Neural cell (in vitro differentiated cells): Measurements from ENCODE around the gene TSEN34. TPM values are rescaled to one million over a fixed set of nuclear protein-coding genes. Genes with fewer than 3 reads are reported as not detected.

ENCODE experiments used
- H2AFZ ChIP-seq: fragments of 200-600, 300-800 bp; sonication (generic), shearing (Covaris generic); 2 replicates; pipeline ENCODE4 v1.6.0; 2014; ENCODE audit warnings: low read depth, mild to moderate bottlenecking, antibody characterized with exemption, low read length, moderate library complexity
- H3F3A ChIP-seq: fragments of 200-600 bp; shearing (Covaris generic); 2 replicates; pipeline ENCODE4 v1.6.1; 2016; ENCODE audit warnings: mild to moderate bottlenecking, moderate library complexity, mixed read lengths, antibody characterized with exemption, low read length; ENCODE audit not compliant: insufficient read depth, poor library complexity, severe bottlenecking
- H3K27ac ChIP-seq: fragments of 200-600, 300-800 bp; sonication (generic), shearing (Covaris generic); 2 replicates; pipeline ENCODE4 v1.5.1; 2014; ENCODE audit warnings: mild to moderate bottlenecking, low read length, moderate library complexity
- H3K27me3 ChIP-seq: fragments of 300-800, 200-600 bp; sonication (generic), shearing (Covaris generic); 2 replicates; pipeline ENCODE4 v1.6.0; 2014; ENCODE audit warnings: mild to moderate bottlenecking, low read depth, low read length, moderate library complexity; ENCODE audit not compliant: insufficient read depth
- H3K36me3 ChIP-seq: fragments of 300-800, 200-600 bp; sonication (generic), shearing (Covaris generic); 2 replicates; pipeline ENCODE4 v1.5.1; 2014; ENCODE audit warnings: mild to moderate bottlenecking, antibody characterized with exemption, low read length, moderate library complexity; ENCODE audit not compliant: insufficient read depth
- H3K4me2 ChIP-seq: fragments of 300-800, 200-600 bp; sonication (generic), shearing (Covaris generic); 2 replicates; pipeline ENCODE4 v1.6.0; 2014; ENCODE audit warnings: mild to moderate bottlenecking, low read length
- H3K4me3 ChIP-seq: fragments of 300-800, 200-600 bp; sonication (generic), shearing (Covaris generic); 2 replicates; pipeline ENCODE4 v1.5.1; 2014; ENCODE audit warnings: mild to moderate bottlenecking, low read length, moderate library complexity
- H3K79me2 ChIP-seq: fragments of 200-600 bp; shearing (Covaris generic); replicated peaks from 2 replicates; pipeline ENCODE4 v1.6.0; 2014; ENCODE audit warnings: mild to moderate bottlenecking, low read length, moderate library complexity; ENCODE audit not compliant: insufficient read depth
- H3K9ac ChIP-seq: fragments of 300-800, 200-600 bp; sonication (generic), shearing (Covaris generic); 2 replicates; pipeline ENCODE4 v1.6.1; 2016; ENCODE audit warnings: mild to moderate bottlenecking, low read length, mixed read lengths
- H3K9me2 ChIP-seq: fragments of 200-600 bp; shearing (Covaris generic); 2 replicates; pipeline ENCODE4 v1.6.1; 2016; ENCODE audit warnings: mild to moderate bottlenecking, low read length, mixed read lengths; ENCODE audit not compliant: insufficient read depth
- H3K9me3 ChIP-seq: fragments of 200-600, 300-800 bp; sonication (generic), shearing (Covaris generic); 2 replicates; pipeline ENCODE4 v1.6.1; 2016; ENCODE audit warnings: mild to moderate bottlenecking, mixed run types, low read length, moderate library complexity, mixed read lengths
- H4K20me1 ChIP-seq: fragments of 200-600 bp; shearing (Covaris generic); 2 replicates; pipeline ENCODE4 v1.6.1; 2016; ENCODE audit warnings: mild to moderate bottlenecking, mixed run types; ENCODE audit not compliant: insufficient read depth
- EP300 ChIP-seq: fragments of 450-650 bp; conservative IDR thresholded peaks from 2 replicates; pipeline ENCODE4 v1.6.1; 2014; ENCODE audit warnings: antibody characterized with exemption, mild to moderate bottlenecking, moderate library complexity; ENCODE audit not compliant: poor library complexity, severe bottlenecking
- EZH2 ChIP-seq: fragments of 200-600, 300-800 bp; shearing (Covaris generic), sonication (generic); IDR thresholded peaks from 2 replicates; pipeline ENCODE4 v1.6.1; 2014; ENCODE audit warnings: antibody characterized with exemption, low read length, borderline replicate concordance, mild to moderate bottlenecking; ENCODE audit not compliant: insufficient read depth, poor library complexity, severe bottlenecking
- MXI1 ChIP-seq: fragments of 450-650 bp; conservative IDR thresholded peaks from 2 replicates; pipeline ENCODE4 v1.6.1; 2014; ENCODE audit warnings: antibody characterized with exemption, mild to moderate bottlenecking; ENCODE audit not compliant: poor library complexity, severe bottlenecking
- POLR2AphosphoS5 ChIP-seq: IDR thresholded peaks from 2 replicates; pipeline ENCODE4 v1.6.1; 2012
- RAD21 ChIP-seq: fragments of 450-650 bp; conservative IDR thresholded peaks from 2 replicates; pipeline ENCODE4 v1.6.1; 2014; ENCODE audit warnings: antibody characterized with exemption, mild to moderate bottlenecking, moderate library complexity
- SMC3 ChIP-seq: fragments of 450-650 bp; conservative IDR thresholded peaks from 2 replicates; pipeline ENCODE4 v1.6.1; 2014; ENCODE audit warnings: antibody characterized with exemption, mild to moderate bottlenecking, moderate library complexity; ENCODE audit not compliant: poor library complexity
- TAF1 ChIP-seq: IDR thresholded peaks from 2 replicates; pipeline ENCODE4 v1.6.1; 2012; ENCODE audit warnings: low read depth
- polyA plus RNA-seq: library from polyadenylated mRNA; depleted of rRNA; stranded (reverse); fragments of >200 nt; gene quantifications from 2 replicates; pipeline ENCODE4 v1.2.3, GENCODE V29; 2014
- TF ChIP-seq, protein P1 (sequence below): fragments of 450-650 bp; IDR thresholded peaks from 2 replicates; pipeline ENCODE4 v1.5.1; 2014; ENCODE audit warnings: antibody characterized with exemption, mild to moderate bottlenecking, moderate library complexity; ENCODE audit not compliant: poor library complexity, severe bottlenecking
- TF ChIP-seq, protein P2 (sequence below): IDR thresholded peaks from 2 replicates; pipeline ENCODE4 v1.6.1; 2012; ENCODE audit warnings: borderline replicate concordance

TSEN34 gene
- polyA plus RNA-seq, 1 donor from 2014 or later: 113 TPM

DNA sequence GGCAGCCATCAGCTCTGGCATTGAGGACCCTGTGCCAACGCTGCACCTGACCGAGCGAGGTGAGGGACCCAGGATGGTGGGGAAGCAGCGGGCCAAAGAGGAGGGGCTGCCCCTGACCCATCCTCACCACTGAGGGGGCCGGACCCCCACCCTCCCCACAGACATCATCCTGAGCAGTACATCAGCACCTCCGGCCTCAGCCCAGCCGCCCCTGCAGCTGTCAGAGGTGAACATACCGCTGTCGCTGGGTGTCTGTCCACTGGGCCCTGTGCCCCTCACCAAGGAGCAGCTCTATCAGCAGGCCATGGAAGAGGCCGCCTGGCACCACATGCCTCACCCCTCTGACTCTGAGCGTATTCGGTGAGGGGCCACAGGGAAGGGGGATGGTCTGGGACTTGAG is 38.8 kb upstream of the TSEN34 start:
- no peaks in the 10 kb centered on the region for H4K20me1 ChIP-seq
- TF ChIP-seq, protein P1, sequence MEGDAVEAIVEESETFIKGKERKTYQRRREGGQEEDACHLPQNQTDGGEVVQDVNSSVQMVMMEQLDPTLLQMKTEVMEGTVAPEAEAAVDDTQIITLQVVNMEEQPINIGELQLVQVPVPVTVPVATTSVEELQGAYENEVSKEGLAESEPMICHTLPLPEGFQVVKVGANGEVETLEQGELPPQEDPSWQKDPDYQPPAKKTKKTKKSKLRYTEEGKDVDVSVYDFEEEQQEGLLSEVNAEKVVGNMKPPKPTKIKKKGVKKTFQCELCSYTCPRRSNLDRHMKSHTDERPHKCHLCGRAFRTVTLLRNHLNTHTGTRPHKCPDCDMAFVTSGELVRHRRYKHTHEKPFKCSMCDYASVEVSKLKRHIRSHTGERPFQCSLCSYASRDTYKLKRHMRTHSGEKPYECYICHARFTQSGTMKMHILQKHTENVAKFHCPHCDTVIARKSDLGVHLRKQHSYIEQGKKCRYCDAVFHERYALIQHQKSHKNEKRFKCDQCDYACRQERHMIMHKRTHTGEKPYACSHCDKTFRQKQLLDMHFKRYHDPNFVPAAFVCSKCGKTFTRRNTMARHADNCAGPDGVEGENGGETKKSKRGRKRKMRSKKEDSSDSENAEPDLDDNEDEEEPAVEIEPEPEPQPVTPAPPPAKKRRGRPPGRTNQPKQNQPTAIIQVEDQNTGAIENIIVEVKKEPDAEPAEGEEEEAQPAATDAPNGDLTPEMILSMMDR: no peak
- no peak for TF ChIP-seq RAD21
- no peak for TF ChIP-seq EZH2
- no peak overlapping the region for H3K27ac ChIP-seq
- no peak overlapping the region for H3K4me3 ChIP-seq
- no peaks in the 10 kb centered on the region for H3K9me2 ChIP-seq
- H3K9ac ChIP-seq: no peak overlapping the region
- no peaks in the 10 kb centered on the region for H3K9me3 ChIP-seq
- H2AFZ ChIP-seq: no peak overlapping the region
- no peak overlapping the region for H3K4me2 ChIP-seq
- no peaks in the 10 kb centered on the region for H3K79me2 ChIP-seq
- H3K27me3 ChIP-seq: no peaks in the 10 kb centered on the region
- H3F3A ChIP-seq: no peaks in the 10 kb centered on the region
- H3K36me3 ChIP-seq: no peaks in the 10 kb centered on the region

DNA sequence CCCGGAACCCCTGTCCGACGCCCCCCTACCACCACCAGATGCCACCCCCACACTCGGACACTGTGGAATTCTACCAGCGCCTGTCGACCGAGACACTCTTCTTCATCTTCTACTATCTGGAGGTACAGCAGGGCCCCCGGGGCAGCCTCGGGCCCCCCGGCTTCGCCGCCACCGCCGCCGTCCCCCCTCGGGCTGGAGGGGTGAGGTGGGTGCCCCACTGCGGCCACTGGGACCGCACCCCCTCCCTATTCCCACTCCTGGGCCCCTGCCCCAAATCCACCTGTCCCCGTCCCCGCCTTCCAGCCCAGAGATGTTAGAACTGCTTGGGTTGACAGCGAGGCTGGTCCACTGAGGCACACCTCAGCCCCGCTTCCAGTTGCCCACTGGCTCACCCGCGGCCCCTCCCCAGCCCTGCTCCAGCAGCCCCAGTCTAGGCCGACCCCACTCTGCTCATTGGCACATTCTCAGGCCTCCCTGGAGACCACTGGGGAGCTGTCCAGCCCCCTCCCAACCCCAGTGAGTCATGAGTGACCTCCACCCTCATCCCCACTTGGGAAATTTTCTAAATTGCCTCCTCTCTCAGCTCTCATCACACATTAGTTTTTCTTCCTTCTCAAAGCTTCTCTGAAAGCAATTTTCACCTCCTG is 38.1 kb upstream of the TSEN34 start:
- H3K79me2 ChIP-seq: no peaks in the 10 kb centered on the region
- no peaks in the 10 kb centered on the region for H3F3A ChIP-seq
- no peak overlapping the region for H3K27ac ChIP-seq
- no peaks in the 10 kb centered on the region for H3K9me2 ChIP-seq
- no peak overlapping the region for H3K4me2 ChIP-seq
- H3K36me3 ChIP-seq: no peaks in the 10 kb centered on the region
- H3K9me3 ChIP-seq: no peaks in the 10 kb centered on the region
- H4K20me1 ChIP-seq: no peaks in the 10 kb centered on the region
- no peak overlapping the region for H2AFZ ChIP-seq
- H3K27me3 ChIP-seq: no peaks in the 10 kb centered on the region
- TF ChIP-seq POLR2AphosphoS5: no peak
- no peak for TF ChIP-seq EZH2
- TF ChIP-seq, protein P1: no peak
- TF ChIP-seq RAD21: no peak
- no peak for TF ChIP-seq TAF1
- no peak for TF ChIP-seq MXI1
- TF ChIP-seq EP300: no peak
- no peak for TF ChIP-seq SMC3
- TF ChIP-seq, protein P2, sequence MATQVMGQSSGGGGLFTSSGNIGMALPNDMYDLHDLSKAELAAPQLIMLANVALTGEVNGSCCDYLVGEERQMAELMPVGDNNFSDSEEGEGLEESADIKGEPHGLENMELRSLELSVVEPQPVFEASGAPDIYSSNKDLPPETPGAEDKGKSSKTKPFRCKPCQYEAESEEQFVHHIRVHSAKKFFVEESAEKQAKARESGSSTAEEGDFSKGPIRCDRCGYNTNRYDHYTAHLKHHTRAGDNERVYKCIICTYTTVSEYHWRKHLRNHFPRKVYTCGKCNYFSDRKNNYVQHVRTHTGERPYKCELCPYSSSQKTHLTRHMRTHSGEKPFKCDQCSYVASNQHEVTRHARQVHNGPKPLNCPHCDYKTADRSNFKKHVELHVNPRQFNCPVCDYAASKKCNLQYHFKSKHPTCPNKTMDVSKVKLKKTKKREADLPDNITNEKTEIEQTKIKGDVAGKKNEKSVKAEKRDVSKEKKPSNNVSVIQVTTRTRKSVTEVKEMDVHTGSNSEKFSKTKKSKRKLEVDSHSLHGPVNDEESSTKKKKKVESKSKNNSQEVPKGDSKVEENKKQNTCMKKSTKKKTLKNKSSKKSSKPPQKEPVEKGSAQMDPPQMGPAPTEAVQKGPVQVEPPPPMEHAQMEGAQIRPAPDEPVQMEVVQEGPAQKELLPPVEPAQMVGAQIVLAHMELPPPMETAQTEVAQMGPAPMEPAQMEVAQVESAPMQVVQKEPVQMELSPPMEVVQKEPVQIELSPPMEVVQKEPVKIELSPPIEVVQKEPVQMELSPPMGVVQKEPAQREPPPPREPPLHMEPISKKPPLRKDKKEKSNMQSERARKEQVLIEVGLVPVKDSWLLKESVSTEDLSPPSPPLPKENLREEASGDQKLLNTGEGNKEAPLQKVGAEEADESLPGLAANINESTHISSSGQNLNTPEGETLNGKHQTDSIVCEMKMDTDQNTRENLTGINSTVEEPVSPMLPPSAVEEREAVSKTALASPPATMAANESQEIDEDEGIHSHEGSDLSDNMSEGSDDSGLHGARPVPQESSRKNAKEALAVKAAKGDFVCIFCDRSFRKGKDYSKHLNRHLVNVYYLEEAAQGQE: no peak
- no peak overlapping the region for H3K9ac ChIP-seq
- H3K4me3 ChIP-seq: no peak overlapping the region
